Dendritic cell treated with granulocyte-macrophage colony-stimulating factor and Interleukin-4, amounts not matched to agents 40 ng/mL and 50 ng/mL, for 4 days (primary cell): ENCODE results near the gene NKPD1.
A peak's percentile ranks its signal among the peaks of the same experiment; 100 is the strongest.
"Not testable (repeated sequence)": the region's sequence is repeated elsewhere in the genome, so short reads cannot be mapped to it uniquely, and the experiment has no call there.

Experiments
- H3K27ac Mint-ChIP-seq: one replicate; pipeline ENCODE4 v1.8.0; 2022; ENCODE audit warnings: mild to moderate bottlenecking, mixed read lengths
- H3K27me3 Mint-ChIP-seq: one replicate; pipeline ENCODE4 v1.8.0; 2022; ENCODE audit warnings: mild to moderate bottlenecking, mixed read lengths
- H3K36me3 Mint-ChIP-seq: one replicate; pipeline ENCODE4 v1.8.0; 2022; ENCODE audit warnings: low read depth, mixed read lengths
- H3K4me1 Mint-ChIP-seq: one replicate; pipeline ENCODE4 v1.8.0; 2022; ENCODE audit warnings: low read depth, mixed read lengths
- H3K4me3 Mint-ChIP-seq: one replicate; pipeline ENCODE4 v1.8.0; 2022; ENCODE audit warnings: mild to moderate bottlenecking, moderate library complexity, mixed read lengths
- H3K9me3 Mint-ChIP-seq: one replicate; pipeline ENCODE4 v1.8.0; 2022; ENCODE audit warnings: mixed read lengths
- intact Hi-C: fragments of 100-400 bp; cut with micrococcal nuclease; formaldehyde crosslinking; loops from one replicate; pipeline ENCODE4 v1.15.0; 2022

The NKPD1 gene

GRCh38 chr19:45130888-45131615, 29.7 kb downstream of the NKPD1 start:
- Mint-ChIP-seq H3K36me3 (peaks cover 6% of the 10 kb centered on the region), H3K4me3 (no peak overlapping the region), H3K27ac (no peak overlapping the region), H3K9me3 (no peaks in the 10 kb centered on the region), H3K27me3 (no peaks in the 10 kb centered on the region), H3K4me1 (peaks cover 39% of the 10 kb centered on the region)
- intact Hi-C loops: no loop called here

GRCh38 chr19:45130236-45130635, 30.5 kb downstream of the NKPD1 start:
- Mint-ChIP-seq H3K27ac (no peak overlapping the region), H3K4me3 (no peak overlapping the region), H3K36me3 (peaks cover 6% of the 10 kb centered on the region), H3K4me1 (peaks cover 31% of the 10 kb centered on the region), H3K27me3 (no peaks in the 10 kb centered on the region), H3K9me3 (no peaks in the 10 kb centered on the region)
- intact Hi-C loops: no loop called here

GRCh38 chr19:45128806-45129205, 32.0 kb downstream of the NKPD1 start:
- no peaks in the 10 kb centered on the region for H3K9me3 Mint-ChIP-seq
- intact Hi-C loops: no loop called here
- no peak overlapping the region for H3K4me3 Mint-ChIP-seq
- no peaks in the 10 kb centered on the region for H3K27me3 Mint-ChIP-seq
- H3K36me3 Mint-ChIP-seq: peaks cover 10% of the 10 kb centered on the region
- peaks cover 22% of the 10 kb centered on the region for H3K4me1 Mint-ChIP-seq
- no peak overlapping the region for H3K27ac Mint-ChIP-seq

- H3K4me3 Mint-ChIP-seq: no peak overlapping the region
- peaks cover 23% of the 10 kb centered on the region for H3K4me1 Mint-ChIP-seq
- no peaks in the 10 kb centered on the region for H3K9me3 Mint-ChIP-seq
- intact Hi-C loops: no loop called here
- H3K27me3 Mint-ChIP-seq: no peaks in the 10 kb centered on the region
- peaks cover 17% of the 10 kb centered on the region for H3K36me3 Mint-ChIP-seq
- no peak overlapping the region for H3K27ac Mint-ChIP-seq
These were observed 32.6 kb downstream of the NKPD1 start for GRCh38 chr19:45128146-45128545.

GRCh38 chr19:45126654-45127053, 34.1 kb downstream of the NKPD1 start:
- H3K4me1 Mint-ChIP-seq: peaks cover 26% of the 10 kb centered on the region
- H3K4me3 Mint-ChIP-seq: no peak overlapping the region
- no peaks in the 10 kb centered on the region for H3K27me3 Mint-ChIP-seq
- intact Hi-C loops: no loop called here
- peaks cover 18% of the 10 kb centered on the region for H3K36me3 Mint-ChIP-seq
- no peaks in the 10 kb centered on the region for H3K9me3 Mint-ChIP-seq
- H3K27ac Mint-ChIP-seq: no peak overlapping the region

- H3K4me1 Mint-ChIP-seq: peaks cover 28% of the 10 kb centered on the region
- H3K36me3 Mint-ChIP-seq: peaks cover 18% of the 10 kb centered on the region
- intact Hi-C loops: no loop called here
- no peaks in the 10 kb centered on the region for H3K27me3 Mint-ChIP-seq
- no peak overlapping the region for H3K27ac Mint-ChIP-seq
- no peak overlapping the region for H3K4me3 Mint-ChIP-seq
- H3K9me3 Mint-ChIP-seq: no peaks in the 10 kb centered on the region
These were observed 34.7 kb downstream of the NKPD1 start for GRCh38 chr19:45125975-45126493.

GRCh38 chr19:45125360-45125759, 35.4 kb downstream of the NKPD1 start:
- H3K36me3 Mint-ChIP-seq: peaks cover 18% of the 10 kb centered on the region
- no peak overlapping the region for H3K27ac Mint-ChIP-seq
- peaks cover 26% of the 10 kb centered on the region for H3K4me1 Mint-ChIP-seq
- no peaks in the 10 kb centered on the region for H3K9me3 Mint-ChIP-seq
- H3K27me3 Mint-ChIP-seq: no peaks in the 10 kb centered on the region
- intact Hi-C loops: no loop called here
- no peak overlapping the region for H3K4me3 Mint-ChIP-seq

- peaks cover 23% of the 10 kb centered on the region for H3K36me3 Mint-ChIP-seq
- intact Hi-C loops: no loop called here
- H3K9me3 Mint-ChIP-seq: no peaks in the 10 kb centered on the region
- H3K27me3 Mint-ChIP-seq: no peaks in the 10 kb centered on the region
- H3K4me3 Mint-ChIP-seq: no peak overlapping the region
- peak overlapping the region; percentile 14 for H3K27ac Mint-ChIP-seq
- peaks cover 26% of the 10 kb centered on the region for H3K4me1 Mint-ChIP-seq
These were observed 36.8 kb downstream of the NKPD1 start for GRCh38 chr19:45124021-45124420.

GRCh38 chr19:45123440-45123850, 37.3 kb downstream of the NKPD1 start:
- peaks cover 4% of the 10 kb centered on the region for H3K27me3 Mint-ChIP-seq
- H3K9me3 Mint-ChIP-seq: no peaks in the 10 kb centered on the region
- H3K36me3 Mint-ChIP-seq: peaks cover 20% of the 10 kb centered on the region
- H3K27ac Mint-ChIP-seq: peak overlapping the region; percentile 14
- H3K4me3 Mint-ChIP-seq: no peak overlapping the region
- H3K4me1 Mint-ChIP-seq: peaks cover 32% of the 10 kb centered on the region
- intact Hi-C loops: no loop called here

- Mint-ChIP-seq H3K27me3 (peaks cover 8% of the 10 kb centered on the region), H3K9me3 (no peaks in the 10 kb centered on the region), H3K4me1 (peaks cover 38% of the 10 kb centered on the region), H3K4me3 (no peak overlapping the region), H3K27ac (no peak overlapping the region), H3K36me3 (peaks cover 20% of the 10 kb centered on the region)
- intact Hi-C loops: no loop called here
These were observed 38.0 kb downstream of the NKPD1 start for GRCh38 chr19:45122832-45123231.

- intact Hi-C loops: no loop called here
- Mint-ChIP-seq H3K27ac (no peak overlapping the region), H3K36me3 (peaks cover 20% of the 10 kb centered on the region), H3K4me3 (no peak overlapping the region), H3K9me3 (no peaks in the 10 kb centered on the region), H3K4me1 (peaks cover 47% of the 10 kb centered on the region), H3K27me3 (peaks cover 8% of the 10 kb centered on the region)
These were observed 38.9 kb downstream of the NKPD1 start for GRCh38 chr19:45121827-45122345.

- H3K9me3 Mint-ChIP-seq: no peaks in the 10 kb centered on the region
- H3K4me3 Mint-ChIP-seq: no peak overlapping the region
- H3K4me1 Mint-ChIP-seq: peaks cover 68% of the 10 kb centered on the region
- intact Hi-C loops: no loop called here
- H3K27ac Mint-ChIP-seq: no peak overlapping the region
- H3K36me3 Mint-ChIP-seq: peaks cover 20% of the 10 kb centered on the region
- H3K27me3 Mint-ChIP-seq: peaks cover 8% of the 10 kb centered on the region
These were observed 41.2 kb downstream of the NKPD1 start for GRCh38 chr19:45119582-45119981.

GRCh38 chr19:45118591-45119355, 42.0 kb downstream of the NKPD1 start:
- H3K9me3 Mint-ChIP-seq, H3K27me3 Mint-ChIP-seq, H3K4me3 Mint-ChIP-seq, intact Hi-C loops, H3K27ac Mint-ChIP-seq: not testable (repeated sequence)
- Mint-ChIP-seq H3K4me1 (peaks cover 69% of the 10 kb centered on the region), H3K36me3 (peaks cover 15% of the 10 kb centered on the region)

GRCh38 chr19:45118106-45118505, 42.7 kb downstream of the NKPD1 start:
- peak overlapping the region; percentile 6 for H3K27ac Mint-ChIP-seq
- no peak overlapping the region for H3K4me3 Mint-ChIP-seq
- peaks cover 72% of the 10 kb centered on the region for H3K4me1 Mint-ChIP-seq

More at GRCh38 chr19:45118106-45118505, 42.7 kb downstream of the NKPD1 start:
- H3K36me3 Mint-ChIP-seq: peaks cover 9% of the 10 kb centered on the region
- peaks cover 8% of the 10 kb centered on the region for H3K27me3 Mint-ChIP-seq
- H3K9me3 Mint-ChIP-seq: no peaks in the 10 kb centered on the region
- intact Hi-C loops: no loop called here
